Smooth muscle cell of the umbilical artery (primary cell): ENCODE data around the gene DNM1. TPM values are rescaled to one million over a fixed set of nuclear protein-coding genes. Genes with fewer than 3 reads are reported as not detected.

Experiments
- total RNA-seq: library from RNA; depleted of rRNA; stranded (reverse); fragments of >200 nt; gene quantifications from 2 replicates; pipeline ENCODE4 v1.2.3, GENCODE V29; 2014

Gene DNM1
- 9.5 and 14.2 TPM in 2 replicates for total RNA-seq

GRCh38 chr9:128203024-128203706 lies at the start of gene DNM1:
DNM1 (plus strand) TSS chr9:128203379; CDS start chr9:128203471, 92 bp downstream.

GRCh38 chr9:128159784-128160602 lies 43.2 kb upstream of the DNM1 start, which contains the start of gene BBLN:
BBLN (plus strand) TSS chr9:128160265; CDS start chr9:128160408, 143 bp downstream.

GRCh38 chr9:128191406-128192046 lies 11.7 kb upstream of the DNM1 start, which contains the start of gene CIZ1:
CIZ1 (minus strand) TSS chr9:128191572; CDS start chr9:128190857, 715 bp downstream.

GRCh38 chr9:128275198-128276007 lies 72.2 kb downstream of the DNM1 start, which contains the start of gene GOLGA2:
GOLGA2 (minus strand) TSS chr9:128276007; CDS start chr9:128275976, 31 bp downstream.

GRCh38 chr9:128276008-128276573 lies 72.9 kb downstream of the DNM1 start, which contains the start of gene SWI5:
SWI5 (plus strand) TSS chr9:128276276.

Other genes with a start within 250 kb of the DNM1 start
- gene EEIG1, start 222.4 kb upstream of the DNM1 start, total RNA-seq = 10.1 and 20.0 TPM in 2 replicates
- 8.2 and 11.6 TPM in 2 replicates for gene NAIF1, start 136.1 kb upstream of the DNM1 start, total RNA-seq
- 19.2 and 21.7 TPM in 2 replicates for gene SLC25A25, start 135.1 kb upstream of the DNM1 start, total RNA-seq
- gene PTGES2, start 75.7 kb upstream of the DNM1 start, total RNA-seq = 53.4 and 70.1 TPM in 2 replicates
- not detected in 2 replicates for gene LCN2, start 53.9 kb upstream of the DNM1 start, total RNA-seq
- gene BBLN, start 43.1 kb upstream of the DNM1 start, total RNA-seq = 40.9 and 47.8 TPM in 2 replicates
- 17.2 and 42.0 TPM in 2 replicates for gene CIZ1, start 11.8 kb upstream of the DNM1 start, total RNA-seq
- 146 and 160 TPM in 2 replicates for gene GOLGA2, start 72.6 kb downstream of the DNM1 start, total RNA-seq
- 34.6 and 38.0 TPM in 2 replicates for gene SWI5, start 72.9 kb downstream of the DNM1 start, total RNA-seq
- 8.9 and 10.4 TPM in 2 replicates for gene TRUB2, start 119.1 kb downstream of the DNM1 start, total RNA-seq
- 19.6 and 20.8 TPM in 2 replicates for gene COQ4, start 119.5 kb downstream of the DNM1 start, total RNA-seq
- gene SLC27A4, start 137.1 kb downstream of the DNM1 start, total RNA-seq = 16.3 and 22.0 TPM in 2 replicates
- gene URM1, start 168.0 kb downstream of the DNM1 start, total RNA-seq = 20.5 and 34.4 TPM in 2 replicates
- 158 and 228 TPM in 2 replicates for gene CERCAM, start 217.5 kb downstream of the DNM1 start, total RNA-seq